GM13977 (cell line): Measurements from ENCODE around the gene KCNK4.
"Not testable (repeated sequence)": the region's sequence is repeated elsewhere in the genome, so short reads cannot be mapped to it uniquely, and the experiment has no call there.

Experiments used
- DNase-seq: peaks from one replicate; pipeline ENCODE4 v3.0.0; 2012; ENCODE audit warnings: low spot score
- CTCF ChIP-seq: IDR thresholded peaks from 2 replicates; pipeline ENCODE4 v1.5.1; 2012; ENCODE audit warnings: mild to moderate bottlenecking, control low read depth; ENCODE audit not compliant: insufficient read depth; ENCODE audit errors: extremely low read depth, missing control alignments
- in situ Hi-C: fragments of 300-500 bp; cut with MboI; formaldehyde crosslinking; loops from one replicate; pipeline ENCODE4 v1.12.0; 2022; ENCODE audit warnings: low sequenced_read_pairs, low pct_unique_long_range_greater_than_20kb, mixed read lengths, inconsistent platforms; ENCODE audit not compliant: unreplicated experiment

The KCNK4 gene

DNA sequence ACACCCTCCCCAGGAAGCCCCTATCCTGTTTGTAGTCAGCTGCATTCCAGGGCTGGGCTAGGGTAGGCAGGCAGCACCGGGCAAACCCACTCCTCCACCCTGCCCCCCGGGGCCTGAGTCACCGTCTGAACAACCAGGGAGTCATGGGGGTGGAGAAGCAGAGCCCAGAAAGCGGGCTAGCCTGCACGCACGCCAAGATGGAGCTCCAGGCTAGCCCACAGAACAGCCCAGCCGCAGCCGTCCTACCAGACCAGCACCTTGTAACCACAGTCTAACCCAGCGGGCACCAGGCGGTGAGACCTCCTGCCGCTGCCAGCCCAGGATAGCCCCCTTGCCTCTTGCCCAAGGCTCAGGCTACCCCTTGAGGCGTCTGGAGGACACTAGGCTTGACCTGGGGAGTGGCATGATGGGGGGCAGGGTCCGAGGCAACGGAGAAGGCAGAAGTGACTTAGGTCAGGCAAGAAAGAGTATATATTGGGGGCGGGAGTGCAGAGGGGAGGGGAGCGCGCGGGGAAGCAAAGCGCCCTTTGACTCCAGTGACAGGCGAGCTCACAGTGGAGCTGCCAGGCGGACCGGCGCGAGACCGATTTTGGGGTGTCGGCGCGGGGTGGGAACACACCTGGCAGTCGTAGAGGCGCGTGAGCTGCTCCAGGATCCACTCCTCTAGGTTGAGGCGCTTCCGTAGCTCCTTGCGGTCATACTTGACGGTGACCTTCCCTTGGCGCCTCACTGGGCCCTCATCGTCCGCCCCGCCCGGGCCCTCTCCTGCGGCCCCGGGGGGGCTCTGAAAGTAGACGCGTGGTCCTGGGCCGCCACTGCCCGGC, 45.1 kb upstream of the KCNK4 start:
- no peak for TF ChIP-seq CTCF

DNA sequence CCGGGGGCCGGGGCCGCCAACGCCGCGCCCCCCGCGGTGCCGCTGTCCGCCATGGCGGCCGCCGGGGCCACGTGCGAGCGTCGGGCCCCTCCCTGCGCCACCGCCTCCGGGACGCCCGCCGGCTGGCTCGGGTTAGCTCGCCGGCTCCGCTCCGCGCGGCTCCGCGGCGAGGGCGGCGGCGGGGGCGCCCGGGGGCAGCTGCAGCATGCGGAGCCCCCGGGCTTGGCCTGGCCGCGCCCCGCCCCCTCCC, 44.6 kb upstream of the KCNK4 start:
- in situ Hi-C loops, DNase-seq: not testable (repeated sequence)

More for the DNA sequence above, 45.1 kb upstream of the KCNK4 start:
- DNase-seq = no peak
- in situ Hi-C loops = no loop called here

- no peak for TF ChIP-seq CTCF
- peak; percentile 91 for DNase-seq
- in situ Hi-C loops = no loop called here
These were observed 44.0 kb upstream of the KCNK4 start, which contains the start of gene PPP1R14B for GRCh38 chr11:64246871-64247728. Gene PPP1R14B, minus strand, starts transcription at chr11:64246943. Its CDS starts 270 bp downstream, at chr11:64246673.

- TF ChIP-seq CTCF = no peak
- in situ Hi-C loops = no loop called here
- no peak for DNase-seq
These were observed 43.2 kb upstream of the KCNK4 start for GRCh38 chr11:64247729-64248531.

- TF ChIP-seq CTCF = no peak
- in situ Hi-C loops = no loop called here
- no peak for DNase-seq
These were observed 42.5 kb upstream of the KCNK4 start for GRCh38 chr11:64248578-64248977.

DNA sequence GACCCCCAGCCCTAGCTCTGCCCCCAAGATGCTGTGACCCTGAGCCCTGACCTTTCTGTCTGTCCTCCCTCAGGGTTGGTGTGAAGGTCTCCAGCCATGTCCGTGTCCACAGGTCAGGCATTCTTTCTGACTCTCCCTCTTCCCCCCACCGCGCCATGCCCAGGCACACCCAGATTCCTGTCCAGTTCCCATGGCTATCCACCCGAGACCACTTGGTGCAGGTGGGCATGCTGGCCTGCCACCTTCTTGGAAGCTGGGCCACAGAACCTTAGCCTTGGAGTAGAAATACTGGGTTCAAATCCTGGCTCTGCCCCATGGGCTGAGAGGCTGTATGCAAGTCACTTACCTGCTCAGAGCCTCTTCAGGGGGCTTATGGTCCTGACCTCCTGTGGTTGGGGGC, 42.1 kb upstream of the KCNK4 start:
- in situ Hi-C loops = no loop called here
- TF ChIP-seq CTCF = no peak

More for the DNA sequence above, 42.1 kb upstream of the KCNK4 start:
- DNase-seq = no peak
